NCI-H774 (cell line): Measurements from ENCODE around the gene CCND2.

ENCODE experiments used
- DNase-seq: peaks from one replicate; lab custom pipeline; 2025; lab: John Stamatoyannopoulos, UW

CCND2 gene

DNA sequence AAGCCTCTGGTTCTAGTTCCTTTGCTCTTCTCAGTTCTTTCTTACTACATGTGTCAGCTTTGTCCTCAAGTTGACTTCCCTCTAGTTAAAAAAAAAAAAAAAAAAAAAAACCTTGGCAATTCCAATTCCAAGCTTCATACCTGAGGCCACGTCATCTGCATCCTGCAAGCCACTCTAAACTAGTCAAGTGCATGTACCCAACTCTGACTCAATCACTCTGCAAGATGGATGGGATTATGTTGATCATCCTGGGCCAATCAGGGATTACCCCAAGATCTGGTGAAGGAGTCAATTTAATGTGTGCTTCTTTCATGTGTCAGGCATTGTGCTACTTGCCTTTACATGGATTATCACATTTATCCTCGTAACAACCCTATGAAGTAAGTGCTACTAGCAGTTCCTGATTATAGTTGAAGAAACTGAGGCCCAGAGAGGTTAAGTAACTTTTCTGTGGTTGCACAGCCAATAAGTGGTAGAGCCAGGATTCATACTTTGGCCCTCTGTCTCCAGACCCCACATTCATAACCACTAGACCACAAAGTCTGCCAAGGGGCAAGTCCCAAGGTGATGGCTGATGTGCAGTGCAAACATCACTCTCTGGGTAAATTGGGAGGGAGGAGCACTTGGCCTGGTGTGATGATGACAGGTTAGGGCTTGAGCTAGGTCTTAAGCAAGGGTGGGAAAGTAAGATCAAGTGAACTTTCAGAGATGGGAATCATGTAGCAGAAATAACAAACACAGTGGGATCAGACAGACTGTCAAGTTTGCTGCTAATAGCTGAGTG lies 17.3 kb upstream of the CCND2 start:
- DNase-seq = no peak

DNA sequence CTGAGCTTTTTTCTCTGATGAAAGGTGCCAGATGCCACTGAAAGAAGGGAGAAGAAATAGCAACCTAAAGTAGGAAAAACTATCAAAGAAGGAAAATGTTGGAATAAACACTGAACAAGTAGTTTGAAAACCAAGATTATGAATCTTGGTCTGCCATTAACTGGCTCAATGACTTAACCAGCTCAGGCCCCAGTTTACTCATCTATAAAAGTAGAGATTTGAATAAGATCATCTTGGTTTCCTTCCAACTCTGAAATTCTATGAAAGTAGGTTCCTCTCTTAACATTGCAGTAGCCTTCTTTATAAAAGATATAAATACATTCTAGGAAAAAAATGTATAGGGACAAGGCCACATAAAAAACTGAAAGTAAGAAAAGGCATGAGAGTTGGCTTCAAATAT lies 16.1 kb upstream of the CCND2 start:
- no peak for DNase-seq

DNA sequence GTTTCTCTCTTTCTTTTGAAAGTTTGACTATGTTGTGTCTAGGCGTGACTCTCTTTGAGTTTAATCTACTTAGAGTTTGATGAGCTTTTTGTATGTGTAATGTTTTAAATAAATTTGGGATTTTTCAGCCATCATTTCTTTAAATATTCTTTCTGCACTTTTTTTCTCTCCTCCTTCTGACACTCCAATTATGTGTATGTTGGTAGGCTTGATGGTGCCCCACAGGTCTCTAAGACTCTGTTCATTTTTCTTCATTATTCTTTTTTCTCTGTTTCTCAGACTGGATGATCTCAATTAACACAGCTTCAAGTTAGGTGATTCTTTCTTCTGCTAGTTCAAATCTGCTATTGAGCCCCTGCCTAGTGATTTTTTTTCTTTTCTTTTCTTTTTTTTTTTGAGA lies 14.5 kb upstream of the CCND2 start:
- DNase-seq = no peak

DNA sequence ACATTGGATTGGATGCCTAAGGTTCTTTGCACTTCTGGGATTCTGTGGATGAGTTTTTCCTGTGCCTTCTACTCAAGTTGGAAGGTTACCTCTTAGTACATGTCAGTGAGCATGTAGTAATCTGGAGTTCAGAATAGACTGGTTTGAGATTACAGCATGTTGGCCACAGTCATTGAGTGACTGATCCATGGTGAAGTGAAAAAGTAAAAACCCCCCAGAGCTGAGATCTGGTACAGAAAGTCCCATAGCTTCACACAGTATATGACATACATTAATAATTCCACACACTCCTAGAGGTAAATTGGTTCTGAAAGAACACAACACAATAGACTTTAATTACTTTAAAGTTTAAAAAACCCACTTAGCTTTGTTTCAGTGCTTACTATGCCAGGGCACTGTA lies 11.9 kb upstream of the CCND2 start:
- DNase-seq = no peak

DNA sequence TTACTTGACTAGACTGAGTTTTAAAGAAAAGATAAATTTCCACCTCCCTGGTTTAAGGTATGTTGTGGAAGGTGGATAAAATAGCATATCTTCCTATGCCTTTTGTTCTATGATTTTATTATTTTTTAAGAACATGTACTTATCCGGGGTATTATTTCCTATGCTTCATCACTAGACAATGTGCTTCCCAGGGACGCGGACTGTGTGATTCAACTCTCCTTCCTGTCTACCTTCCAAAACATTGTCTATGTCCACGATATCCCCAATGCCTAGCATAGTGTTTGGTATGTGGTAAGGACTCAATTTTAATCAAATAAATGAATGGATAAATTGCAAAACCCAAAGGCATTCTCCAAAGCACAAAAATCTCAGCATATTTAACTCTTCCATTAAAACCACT lies 8.3 kb upstream of the CCND2 start:
- no peak for DNase-seq

DNA sequence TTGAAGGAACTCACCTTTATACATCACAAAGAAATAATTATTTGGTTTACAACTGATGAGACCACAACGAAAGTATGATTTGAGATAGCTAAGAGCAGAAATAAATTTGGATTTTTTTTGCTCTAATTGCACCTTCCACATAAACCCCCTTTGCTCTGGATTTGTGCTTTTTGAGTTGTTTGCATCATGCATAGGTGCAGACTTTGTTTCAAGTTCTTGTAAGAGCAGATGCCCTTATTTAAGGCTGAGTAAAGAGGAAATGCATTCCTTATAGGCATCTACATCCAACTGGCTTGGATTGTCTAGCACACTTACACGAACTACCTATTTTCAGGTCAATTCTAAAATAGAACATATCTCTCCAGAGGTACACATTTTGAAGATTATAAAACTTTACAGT lies 6.6 kb upstream of the CCND2 start:
- DNase-seq = no peak

DNA sequence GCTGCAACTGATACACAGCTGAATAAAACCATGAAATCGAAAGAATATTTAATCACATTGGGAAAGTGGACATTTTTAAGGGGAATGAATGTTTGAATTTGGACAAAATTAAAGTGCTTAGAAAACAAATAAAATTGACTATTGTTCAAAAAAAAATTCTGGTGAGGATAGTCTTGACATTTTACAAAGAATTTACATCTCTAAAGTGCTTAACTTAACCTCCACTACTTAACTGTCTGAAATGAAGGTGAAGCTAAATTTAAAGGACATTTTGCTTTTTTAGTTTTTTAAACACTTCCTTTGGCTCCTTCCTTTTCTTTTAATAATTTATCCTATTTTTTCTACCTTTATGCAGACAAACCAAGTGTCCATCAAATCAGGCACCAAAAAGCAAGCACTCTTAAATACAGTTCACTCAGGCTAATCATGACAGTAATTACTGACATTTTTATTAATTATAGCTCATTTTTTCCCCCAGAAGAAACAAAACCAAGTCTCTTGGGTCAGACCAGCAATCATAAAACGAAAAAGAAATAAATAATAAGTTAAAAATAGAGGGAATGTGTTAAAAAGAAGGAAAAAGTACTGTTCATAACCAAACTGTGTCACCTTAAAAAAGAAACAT lies 5.7 kb upstream of the CCND2 start:
- no peak for DNase-seq

DNA sequence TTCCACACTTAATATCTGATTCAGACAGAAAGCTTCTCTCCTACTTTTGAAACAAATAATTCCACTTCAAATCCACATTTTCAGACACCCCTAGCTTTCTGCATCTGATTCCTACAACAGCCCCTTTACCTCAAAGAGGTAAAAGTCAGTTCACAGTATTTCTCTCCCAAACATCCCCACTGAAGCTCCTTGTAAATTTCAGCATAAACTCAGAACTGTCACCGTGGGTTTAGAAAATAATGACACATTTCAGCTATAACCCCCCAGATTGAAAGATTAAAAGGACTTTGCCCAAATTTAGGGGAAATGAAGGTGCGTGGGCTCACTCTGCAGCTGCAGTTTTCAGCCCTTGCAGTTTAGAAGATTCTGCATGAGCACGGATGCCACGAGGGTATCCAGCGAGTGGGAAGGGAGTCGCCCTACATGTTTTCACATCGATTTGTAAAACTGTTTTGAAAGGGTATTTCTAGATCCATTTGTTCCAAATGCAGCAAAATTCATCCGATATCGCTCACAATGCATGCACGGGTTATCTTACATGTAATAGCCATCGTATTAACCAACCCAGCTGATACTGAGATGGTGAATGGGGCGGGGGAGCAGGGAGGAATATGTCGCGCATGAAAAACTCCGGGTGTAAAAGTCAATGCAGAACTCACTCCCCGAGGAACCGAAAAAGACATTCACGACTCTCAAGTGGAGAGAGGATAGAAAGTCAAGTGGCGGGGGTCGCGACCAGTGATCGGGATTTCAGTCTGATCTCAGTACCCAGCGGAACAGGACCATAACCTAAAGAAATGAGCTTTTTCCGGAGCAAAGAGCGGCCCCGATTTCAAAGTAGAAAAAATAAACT lies 5.0 kb upstream of the CCND2 start:
- DNase-seq = no peak

DNA sequence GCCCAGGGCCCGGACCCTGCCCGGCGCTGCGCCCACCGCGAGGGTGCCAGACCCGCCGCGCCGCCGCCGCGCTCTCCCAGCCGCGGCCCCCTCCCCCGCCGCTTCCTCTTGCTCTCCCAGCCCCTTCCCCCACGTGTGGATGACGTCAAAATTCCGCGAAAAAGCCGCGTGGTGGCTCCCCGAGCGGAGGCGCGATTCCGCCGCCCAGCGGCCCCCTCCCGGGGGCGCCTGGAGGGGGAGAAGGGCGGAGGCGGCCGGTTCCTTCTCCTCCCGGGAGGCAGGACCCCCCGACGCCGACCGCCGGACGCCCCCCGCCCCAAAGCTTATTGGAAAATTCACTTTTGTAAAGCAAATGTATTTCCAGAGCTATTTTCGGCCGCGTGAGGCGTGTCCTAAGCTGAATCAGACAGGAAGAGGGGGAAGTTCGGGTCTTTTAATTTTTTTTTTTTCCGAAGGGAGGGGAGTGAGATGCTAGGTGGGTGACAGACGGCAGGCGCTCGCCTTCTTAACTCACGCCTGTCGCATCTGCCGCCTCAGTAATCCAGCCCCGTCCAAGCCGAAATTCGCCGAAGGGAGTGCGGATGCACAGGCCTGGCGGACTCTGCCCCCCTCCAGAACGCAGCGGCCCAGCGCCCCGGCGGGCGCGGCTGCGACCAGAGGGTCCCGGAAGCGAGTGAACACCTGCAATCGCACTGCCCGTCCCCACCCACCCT lies 4.1 kb upstream of the CCND2 start:
- DNase-seq = no peak

DNA sequence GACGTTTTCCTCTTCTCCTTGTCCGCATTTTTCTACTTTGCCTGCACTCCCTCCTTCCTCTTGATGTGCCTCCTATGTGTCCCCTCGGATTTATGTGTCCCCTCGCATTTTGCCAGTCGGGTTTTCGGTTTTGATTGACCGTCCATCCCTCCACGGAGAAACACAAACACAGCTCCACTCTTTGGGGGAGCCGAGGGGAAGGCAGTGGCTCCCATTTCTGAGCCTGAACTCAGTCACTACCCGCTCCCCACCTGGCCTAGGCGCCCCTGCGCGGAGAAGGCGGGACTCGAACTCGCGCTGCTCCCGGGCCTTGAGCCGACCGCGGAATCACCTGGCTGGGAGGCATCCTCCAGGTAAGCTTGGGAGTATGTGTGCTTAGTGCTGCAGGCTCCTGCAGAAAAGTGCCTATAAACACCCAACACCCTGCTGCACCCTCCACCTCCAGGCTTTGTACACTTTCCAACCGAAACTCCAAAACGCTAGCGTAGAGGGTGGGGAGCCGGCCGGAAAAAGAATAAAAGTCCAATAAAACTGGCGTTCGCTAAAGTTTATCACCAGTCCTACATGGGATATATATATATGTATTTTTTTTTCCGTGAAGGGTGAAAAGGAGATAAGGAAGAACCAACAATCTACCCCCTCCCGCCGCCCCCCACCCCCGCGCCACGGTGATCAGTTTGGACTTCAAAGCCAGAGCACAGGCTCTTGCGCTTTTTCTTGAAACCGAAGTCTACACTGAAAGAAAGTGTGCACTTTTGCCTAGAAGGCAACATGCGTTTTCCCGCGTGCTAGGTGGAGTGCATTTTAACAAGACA lies 3.3 kb upstream of the CCND2 start:
- DNase-seq = no peak

DNA sequence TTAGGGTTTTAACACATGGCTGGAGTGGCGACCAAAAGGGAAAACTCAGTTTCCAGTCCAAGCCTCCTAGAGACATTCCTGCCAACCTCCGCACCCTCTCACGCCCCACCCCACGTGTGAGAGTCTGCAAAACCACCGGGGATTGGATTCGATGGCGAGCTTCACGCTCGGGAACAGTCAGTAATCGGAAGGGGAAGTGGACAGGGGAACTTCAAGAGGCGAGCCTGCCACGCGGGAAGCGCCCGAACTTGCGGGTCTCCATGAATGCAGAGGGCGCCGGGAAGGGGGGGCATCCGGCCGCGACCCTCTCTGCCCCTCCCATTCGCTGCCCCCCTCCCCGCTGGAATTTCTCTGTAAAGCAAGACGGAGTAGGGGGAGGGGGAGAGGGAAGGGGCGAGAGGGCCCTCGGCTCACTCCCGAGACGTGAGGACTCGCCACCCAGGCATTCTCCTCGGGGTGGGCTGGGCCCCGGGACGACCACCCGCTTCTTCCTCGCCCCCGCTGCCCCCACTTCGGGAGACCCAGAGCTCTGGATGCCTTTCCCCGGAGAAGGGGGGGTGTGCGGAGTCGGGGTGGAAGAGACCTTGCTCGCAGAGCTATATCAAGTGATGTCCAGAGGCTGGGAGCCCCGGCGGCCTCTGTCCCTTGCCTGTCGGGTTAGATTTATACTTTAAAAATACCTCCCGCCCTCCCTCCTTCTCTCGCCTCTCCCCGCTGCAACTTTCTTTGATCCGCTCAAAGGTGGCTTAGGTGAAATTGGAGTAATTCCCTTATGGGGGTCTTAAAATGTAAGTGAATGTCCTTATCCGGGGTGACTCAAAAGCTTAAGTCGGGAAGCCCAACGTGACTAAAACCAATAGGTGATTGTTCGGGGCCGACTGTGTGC lies 2.5 kb upstream of the CCND2 start:
- no peak for DNase-seq

DNA sequence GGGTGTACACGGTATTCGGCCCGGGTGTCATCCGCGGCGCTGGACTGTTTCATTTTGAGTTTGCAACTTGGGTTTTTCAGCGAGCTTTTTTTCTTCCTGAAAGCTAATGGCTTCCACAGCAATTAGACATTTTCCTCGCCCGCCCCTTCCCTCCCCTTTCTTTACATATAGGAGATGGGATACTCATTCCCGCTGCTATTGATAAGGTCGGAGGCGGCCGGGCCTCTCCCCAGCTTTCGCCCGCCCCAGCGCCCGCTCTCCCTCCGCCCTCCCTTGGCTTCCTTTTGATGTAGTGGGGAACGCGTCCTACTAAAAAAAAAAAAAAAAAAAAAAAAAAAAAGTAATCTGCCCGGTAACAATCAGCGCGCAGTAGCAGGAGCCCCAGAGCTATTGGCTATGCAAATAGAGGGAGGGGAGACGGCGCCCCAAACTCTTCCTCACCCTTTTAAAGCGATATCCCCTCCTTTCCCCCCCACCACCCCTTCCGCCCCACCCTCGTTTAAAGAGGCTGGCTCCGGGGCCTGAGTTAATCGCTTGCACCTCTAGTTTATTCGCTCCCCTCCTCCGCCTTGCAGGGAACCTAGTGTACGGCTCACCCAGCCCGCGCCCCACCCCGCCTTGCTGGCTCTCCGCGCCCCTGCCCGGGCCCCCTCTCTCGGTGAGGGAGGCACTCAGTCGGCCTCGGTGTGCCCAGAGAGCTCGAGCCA lies 1.7 kb upstream of the CCND2 start:
- DNase-seq = no peak

DNA sequence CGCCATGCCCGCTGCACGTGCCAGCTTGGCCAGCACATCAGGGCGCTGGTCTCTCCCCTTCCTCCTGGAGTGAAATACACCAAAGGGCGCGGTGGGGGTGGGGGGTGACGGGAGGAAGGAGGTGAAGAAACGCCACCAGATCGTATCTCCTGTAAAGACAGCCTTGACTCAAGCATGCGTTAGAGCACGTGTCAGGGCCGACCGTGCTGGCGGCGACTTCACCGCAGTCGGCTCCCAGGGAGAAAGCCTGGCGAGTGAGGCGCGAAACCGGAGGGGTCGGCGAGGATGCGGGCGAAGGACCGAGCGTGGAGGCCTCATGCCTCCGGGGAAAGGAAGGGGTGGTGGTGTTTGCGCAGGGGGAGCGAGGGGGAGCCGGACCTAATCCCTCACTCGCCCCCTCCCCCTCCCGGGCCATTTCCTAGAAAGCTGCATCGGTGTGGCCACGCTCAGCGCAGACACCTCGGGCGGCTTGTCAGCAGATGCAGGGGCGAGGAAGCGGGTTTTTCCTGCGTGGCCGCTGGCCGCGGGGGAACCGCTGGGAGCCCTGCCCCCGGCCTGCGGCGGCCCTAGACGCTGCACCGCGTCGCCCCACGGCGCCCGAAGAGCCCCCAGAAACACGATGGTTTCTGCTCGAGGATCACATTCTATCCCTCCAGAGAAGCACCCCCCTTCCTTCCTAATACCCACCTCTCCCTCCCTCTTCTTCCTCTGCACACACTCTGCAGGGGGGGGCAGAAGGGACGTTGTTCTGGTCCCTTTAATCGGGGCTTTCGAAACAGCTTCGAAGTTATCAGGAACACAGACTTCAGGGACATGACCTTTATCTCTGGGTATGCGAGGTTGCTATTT lies 914 bp upstream of the CCND2 start:
- no peak for DNase-seq

DNA sequence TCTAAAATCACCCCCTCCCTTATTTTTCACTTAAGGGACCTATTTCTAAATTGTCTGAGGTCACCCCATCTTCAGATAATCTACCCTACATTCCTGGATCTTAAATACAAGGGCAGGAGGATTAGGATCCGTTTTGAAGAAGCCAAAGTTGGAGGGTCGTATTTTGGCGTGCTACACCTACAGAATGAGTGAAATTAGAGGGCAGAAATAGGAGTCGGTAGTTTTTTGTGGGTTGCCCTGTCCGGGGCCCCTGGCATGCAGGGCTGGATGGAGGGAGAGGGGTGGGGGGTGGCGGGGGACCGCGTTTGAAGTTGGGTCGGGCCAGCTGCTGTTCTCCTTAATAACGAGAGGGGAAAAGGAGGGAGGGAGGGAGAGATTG lies 300 bp upstream of the CCND2 start:
- no peak for DNase-seq

DNA sequence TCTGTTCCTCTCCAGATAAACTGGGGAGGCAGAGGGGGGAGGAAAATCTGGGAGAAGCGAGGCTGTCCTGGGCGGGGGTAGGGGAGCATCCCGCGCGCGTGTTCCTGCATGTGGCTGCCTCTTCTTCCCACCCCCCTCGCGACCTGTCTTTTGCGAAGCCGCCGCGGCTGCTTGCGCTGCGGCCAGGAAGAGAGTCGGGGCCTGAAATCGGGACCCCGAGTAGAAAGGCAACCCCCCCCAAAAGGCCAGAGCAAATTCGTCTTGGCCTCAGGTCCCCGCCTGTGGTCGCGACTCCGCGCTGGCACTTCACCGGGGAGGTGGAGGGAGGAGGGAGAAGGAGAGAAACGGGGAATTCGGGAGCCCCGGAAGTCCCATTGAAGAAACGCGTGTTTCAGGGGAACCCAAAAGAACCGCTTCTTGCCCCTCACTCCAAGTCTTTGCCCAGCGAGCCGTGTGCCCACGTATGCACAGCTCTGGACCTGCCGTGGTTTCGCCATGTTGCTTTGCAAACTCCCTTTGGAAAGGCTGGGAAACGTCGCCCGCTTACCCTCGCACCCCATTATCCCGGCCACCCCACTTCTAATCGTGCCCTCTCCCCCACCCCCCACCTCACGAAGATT lies 944 bp downstream of the CCND2 start:
- DNase-seq = no peak

DNA sequence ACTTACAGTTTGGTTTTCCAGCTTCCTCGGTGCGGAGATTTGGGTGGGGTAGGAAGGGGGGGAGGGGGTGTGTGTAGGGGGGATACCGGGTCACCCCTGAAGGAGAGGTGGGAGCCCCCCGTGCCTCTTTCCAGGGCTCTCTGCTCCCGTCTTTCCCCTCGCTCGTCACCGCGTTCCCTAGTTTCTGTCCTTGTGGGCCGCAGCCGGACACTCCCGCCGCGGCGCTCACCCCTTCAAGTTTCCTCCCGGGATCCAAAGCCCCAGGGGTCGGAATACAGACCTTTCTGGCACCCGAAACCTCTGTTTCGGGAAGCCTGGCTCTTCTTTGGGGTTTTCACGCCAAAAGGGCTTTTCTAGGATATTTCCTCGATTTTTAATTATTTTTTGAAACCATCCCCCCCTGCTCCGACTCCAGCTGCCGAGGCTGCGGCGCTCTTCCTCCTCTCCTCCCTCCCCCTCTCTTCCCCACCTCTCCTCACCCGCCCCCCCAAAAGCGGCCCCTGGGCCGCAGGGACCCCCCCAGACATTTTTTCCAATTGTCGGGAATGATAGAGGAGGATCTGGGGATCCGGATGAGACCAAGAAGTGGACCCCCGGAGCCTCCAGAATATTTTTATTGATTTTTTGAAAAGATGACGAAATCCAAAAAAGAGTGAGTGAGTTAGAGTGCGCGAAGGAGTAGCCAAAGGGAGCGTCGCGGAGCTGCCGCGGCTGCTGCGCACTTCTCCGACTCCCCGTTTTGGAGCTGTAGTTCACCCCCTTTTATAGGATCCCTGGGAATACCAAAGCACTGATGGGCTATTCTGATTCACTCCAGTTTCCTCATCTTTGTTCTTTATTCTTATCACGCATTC lies 1.7 kb downstream of the CCND2 start:
- DNase-seq = no peak

DNA sequence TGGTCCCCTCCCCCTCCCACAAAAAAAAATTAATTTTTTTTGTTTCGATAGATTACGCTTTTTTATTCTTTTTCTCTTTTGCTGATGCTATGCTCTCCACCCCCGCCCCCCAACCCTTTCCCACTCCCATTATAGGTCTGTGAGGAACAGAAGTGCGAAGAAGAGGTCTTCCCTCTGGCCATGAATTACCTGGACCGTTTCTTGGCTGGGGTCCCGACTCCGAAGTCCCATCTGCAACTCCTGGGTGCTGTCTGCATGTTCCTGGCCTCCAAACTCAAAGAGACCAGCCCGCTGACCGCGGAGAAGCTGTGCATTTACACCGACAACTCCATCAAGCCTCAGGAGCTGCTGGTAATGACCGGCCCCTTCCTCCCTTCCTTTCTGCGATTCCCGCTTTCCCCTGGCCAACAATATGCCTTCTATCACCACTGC lies 2.3 kb downstream of the CCND2 start:
- no peak for DNase-seq
